Measurements from ENCODE around the gene PSME3.

The PSME3 gene, protein sequence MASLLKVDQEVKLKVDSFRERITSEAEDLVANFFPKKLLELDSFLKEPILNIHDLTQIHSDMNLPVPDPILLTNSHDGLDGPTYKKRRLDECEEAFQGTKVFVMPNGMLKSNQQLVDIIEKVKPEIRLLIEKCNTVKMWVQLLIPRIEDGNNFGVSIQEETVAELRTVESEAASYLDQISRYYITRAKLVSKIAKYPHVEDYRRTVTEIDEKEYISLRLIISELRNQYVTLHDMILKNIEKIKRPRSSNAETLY

DNA sequence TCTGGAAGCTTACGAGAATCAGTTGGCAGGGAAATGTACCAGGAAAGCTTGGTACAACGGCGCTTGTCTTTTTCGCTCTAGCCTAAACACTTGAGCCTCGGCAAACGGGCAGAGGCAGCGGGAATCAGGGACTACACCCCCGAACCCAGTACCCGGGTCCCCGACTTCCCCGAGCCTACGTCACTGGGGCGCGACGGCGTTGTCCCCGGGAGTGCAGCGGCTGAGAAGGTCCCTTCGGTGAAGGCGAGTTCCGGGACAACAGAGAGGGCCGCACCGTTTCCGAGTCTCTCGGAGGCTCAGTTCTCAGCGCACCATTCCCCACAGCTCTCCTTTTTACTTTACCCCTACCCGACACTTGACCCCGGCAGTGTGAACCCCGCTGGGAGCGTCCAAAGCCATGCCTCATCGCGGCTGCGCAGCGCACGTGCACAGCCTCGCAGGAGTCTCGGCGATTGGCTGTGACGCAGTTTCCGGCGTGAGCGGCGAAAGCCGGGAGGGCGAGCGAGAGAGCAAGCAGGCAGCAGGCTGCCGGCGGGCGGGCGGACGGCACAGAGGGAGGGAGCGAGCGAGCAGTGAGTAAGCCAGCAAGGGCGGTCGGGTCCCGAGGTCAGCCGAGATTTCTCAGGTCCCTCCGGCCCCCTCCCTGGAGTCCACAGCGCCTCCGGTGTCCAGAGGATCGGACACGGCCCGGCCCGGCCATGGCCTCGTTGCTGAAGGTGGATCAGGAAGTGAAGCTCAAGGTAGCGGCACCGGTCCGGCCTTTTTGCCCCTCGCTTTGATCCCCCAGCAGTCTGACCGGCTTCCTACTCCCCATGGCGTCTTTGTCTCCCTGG, at the start of gene PSME3:
Gene PSME3, plus strand, starts transcription at position 464 of the 833 bp plus-strand sequence. Its CDS starts 235 bp downstream, at position 699.
- DNase-seq = peak; percentile 92

DNA sequence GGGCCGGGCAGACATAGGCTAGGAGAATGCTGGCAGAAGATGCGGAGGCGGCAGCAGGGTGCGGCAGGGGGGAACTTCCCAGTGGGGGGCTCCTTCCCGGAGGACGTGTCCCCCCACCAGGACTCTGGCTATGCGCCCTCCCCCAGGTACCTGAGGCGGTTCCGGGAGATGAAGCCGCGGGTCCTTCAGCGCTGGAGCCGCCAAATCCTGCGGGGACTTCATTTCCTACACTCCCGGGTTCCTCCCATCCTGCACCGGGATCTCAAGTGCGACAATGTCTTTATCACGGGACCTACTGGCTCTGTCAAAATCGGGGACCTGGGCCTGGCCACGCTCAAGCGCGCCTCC, 49.4 kb upstream of the PSME3 start:
- no peak for DNase-seq

DNA sequence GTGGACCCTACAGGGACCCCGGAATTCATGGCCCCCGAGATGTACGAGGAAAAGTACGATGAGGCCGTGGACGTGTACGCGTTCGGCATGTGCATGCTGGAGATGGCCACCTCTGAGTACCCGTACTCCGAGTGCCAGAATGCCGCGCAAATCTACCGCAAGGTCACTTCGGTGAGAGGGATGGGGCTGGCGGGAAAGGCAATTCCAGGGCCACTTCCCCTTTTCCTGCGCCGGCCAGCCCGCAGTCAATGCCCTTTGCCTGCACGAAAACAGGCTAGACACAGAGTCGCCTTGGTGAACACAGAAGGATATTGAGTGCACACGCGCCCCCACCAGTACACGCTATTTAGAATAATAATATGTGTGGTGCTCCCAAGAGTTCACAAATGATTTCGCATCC, 48.8 kb upstream of the PSME3 start:
- no peak for DNase-seq

DNA sequence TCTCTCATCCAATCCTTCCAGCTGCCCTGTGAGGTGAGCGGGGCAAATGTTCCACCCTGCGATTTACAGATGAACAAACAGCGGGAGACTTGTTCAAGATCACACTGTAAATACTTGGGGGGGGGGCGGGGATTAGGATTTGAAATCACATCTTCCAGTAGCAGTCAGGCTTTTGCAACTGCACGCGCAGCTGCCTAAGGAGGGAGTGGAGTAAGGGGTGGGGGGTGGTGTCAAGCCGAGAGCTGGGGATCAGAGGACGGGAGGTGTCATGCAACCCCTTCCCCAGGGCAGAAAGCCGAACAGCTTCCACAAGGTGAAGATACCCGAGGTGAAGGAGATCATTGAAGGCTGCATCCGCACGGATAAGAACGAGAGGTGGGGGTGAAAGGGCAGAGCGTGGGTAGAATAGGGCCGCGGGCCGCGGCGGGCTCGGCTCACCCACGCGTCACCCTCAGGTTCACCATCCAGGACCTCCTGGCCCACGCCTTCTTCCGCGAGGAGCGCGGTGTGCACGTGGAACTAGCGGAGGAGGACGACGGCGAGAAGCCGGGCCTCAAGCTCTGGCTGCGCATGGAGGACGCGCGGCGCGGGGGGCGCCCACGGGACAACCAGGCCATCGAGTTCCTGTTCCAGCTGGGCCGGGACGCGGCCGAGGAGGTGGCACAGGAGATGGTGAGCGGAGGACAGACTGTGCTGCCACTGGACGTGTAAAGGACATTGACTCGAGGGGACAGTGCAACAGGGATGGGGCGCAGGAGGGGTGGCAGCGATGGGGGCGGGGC, 48.2 kb upstream of the PSME3 start:
- no peak for DNase-seq

DNA sequence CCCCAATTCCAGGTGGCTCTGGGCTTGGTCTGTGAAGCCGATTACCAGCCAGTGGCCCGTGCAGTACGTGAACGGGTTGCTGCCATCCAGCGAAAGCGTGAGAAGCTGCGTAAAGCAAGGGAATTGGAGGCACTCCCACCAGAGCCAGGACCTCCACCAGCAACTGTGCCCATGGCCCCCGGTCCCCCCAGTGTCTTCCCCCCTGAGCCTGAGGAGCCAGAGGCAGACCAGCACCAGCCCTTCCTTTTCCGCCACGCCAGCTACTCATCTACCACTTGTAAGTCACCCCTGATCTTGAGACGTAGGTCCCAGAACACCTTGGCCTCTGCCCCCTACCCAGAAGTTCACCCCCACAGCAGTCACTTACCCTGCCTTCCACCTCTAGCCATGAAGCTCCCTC, 45.9 kb upstream of the PSME3 start:
- no peak for DNase-seq

DNA sequence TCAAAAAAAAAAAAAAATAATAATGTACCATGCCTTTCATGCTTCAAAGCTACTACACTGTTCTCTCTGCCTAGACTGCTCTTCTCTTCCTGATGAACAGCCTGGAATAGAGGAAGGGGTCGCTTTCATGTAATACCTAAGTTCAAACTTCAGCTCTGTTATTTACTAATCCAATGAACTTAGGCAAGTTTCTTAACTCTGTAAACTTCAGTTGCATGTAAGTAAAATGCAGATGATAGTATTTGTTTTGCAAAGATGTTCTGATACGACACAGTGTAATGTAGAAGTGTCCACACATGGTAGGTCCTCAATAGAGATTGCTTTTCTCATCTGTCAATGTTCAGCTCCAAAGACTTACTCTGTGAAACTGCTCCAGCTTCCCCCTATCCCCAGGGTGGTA, 41.2 kb upstream of the PSME3 start:
- no peak for DNase-seq

DNA sequence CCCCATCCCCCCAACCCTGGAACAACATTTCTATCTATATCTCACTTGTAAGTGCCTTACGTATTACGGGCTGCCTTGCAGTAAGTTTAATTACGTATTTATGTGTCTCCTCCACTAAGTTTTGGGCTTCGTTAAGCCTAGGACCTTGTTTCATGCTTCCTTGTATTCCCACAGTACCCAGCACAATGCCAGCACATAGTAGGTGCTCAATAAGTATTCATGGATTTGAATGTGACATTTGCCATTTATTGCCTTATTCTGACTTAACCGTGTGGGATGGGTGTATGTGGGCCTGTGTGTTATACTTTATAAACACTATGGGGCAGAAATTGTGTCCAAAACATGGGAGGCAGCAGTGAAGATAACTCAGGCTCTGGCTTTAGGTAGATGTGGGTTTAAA, 40.7 kb upstream of the PSME3 start:
- DNase-seq = no peak

DNA sequence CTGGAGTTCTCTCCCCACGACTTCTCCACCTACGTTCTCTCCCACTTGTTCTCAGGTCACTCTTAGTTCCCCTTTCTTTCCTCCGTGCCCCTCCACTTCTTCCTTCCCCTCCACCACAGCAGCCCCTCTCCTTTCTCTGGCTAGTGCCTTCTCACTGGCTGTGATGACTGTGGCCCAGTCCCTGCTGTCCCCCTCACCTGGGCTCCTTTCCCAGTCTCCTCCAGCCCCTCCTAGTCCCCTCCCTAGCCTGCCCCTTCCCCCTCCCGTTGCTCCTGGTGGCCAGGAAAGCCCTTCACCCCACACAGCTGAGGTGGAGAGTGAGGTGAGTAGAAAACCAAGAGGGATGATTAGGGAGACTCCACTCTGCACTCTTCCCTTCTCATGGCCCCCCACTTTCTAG, 38.1 kb upstream of the PSME3 start:
- DNase-seq = no peak

DNA sequence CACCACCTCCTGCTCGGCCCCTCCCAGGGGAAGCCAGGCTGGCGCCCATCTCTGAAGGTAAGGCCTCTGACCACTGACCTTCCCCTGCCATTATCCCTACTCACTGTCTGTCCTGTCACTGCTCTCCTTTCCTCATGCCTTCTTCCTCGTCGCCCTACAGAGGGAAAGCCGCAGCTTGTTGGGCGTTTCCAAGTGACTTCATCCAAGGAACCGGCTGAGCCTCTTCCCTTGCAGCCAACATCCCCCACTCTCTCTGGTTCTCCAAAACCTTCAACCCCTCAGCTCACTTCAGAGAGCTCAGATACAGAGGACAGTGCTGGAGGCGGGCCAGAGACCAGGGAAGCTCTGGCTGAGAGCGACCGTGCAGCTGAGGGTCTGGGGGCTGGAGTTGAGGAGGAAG, 37.7 kb upstream of the PSME3 start:
- DNase-seq = no peak

DNA sequence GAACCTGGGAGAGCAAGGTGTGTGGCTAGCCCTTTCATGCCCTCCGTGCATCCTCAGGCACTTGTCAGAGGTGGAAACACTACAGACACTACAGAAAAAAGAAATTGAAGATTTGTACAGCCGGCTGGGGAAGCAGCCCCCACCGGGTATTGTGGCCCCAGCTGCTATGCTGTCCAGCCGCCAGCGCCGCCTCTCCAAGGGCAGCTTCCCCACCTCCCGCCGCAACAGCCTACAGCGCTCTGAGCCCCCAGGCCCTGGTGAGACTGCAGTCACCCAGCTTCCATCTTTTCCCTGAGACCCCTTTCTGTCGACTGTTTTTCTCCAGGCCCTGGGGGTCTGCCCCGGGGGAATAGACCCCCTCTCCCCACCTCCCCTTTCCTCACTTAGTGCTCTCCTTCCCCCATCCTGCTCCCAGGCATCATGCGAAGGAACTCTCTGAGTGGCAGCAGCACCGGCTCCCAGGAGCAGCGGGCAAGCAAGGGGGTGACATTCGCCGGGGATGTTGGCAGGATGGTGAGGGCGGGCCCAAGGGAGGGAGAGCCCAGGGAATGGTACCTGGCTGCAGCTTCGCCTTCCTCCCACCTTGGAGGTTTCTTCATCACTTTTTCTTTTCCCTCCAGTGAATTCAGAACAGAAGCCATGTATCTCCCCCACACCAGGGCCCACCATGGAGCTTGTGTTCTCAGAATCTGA, 37.0 kb upstream of the PSME3 start:
- DNase-seq = no peak

DNA sequence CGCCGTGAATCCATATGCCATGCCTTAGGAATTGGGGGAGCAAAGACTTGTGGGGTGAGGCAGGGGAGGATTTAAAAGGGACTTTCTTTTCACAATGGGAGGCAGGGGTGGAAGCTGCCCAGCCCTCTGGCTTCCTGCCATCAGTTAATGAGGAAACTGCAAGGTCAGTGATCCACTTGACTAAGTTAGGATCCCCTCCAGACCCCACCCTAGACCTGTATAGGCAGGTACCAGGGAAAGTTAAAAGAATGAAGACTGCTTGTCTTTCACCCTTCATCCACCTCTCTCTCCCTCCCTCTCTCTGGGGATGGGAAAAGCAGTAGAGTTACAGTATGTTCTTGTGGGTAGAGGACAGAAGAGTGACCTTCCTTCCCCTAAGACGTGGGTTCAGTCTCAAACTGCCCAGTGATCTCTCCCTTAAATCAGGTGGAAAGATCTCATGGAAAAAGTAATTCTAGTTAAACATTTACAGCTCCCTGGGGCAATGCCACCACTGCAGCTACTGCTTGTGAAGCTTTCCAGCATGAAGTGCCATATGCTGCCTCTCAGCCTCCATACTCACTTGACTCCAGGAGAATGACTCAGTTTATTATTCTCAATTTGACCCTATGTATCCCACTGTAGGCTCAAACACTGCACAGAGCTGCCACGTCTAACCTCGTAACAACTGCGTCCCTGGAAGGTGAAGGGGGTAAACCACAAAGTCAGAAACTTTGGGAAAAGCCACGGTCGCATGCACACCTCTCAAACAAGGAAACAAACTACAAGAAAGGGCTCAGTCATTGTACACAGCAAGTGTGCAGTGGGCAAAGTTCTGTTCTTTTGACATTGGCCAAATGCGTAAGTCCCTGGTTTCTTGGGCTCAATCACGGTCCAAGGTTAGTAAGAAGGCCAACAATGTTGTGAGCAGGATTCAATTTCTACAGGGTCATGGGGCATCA, 35.9 kb upstream of the PSME3 start:
- no peak for DNase-seq

DNA sequence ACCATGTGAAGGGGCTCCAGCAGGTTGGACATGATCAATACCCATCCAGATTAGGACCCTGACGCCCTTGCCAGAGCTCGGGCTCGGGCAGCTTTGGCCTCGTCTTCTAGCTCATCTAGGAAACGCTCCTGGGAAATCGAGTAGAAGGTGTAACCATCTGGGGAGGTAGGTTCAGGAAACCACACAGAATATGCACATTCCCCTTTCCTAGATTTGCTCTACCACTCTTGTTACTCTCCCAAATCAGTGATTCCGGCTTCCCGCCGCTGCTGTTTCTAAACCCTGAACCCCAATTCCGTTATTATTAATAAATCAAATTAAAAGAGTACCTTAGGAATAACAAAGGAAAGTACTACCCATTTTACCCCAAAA, 35.2 kb upstream of the PSME3 start:
- DNase-seq = no peak

DNA sequence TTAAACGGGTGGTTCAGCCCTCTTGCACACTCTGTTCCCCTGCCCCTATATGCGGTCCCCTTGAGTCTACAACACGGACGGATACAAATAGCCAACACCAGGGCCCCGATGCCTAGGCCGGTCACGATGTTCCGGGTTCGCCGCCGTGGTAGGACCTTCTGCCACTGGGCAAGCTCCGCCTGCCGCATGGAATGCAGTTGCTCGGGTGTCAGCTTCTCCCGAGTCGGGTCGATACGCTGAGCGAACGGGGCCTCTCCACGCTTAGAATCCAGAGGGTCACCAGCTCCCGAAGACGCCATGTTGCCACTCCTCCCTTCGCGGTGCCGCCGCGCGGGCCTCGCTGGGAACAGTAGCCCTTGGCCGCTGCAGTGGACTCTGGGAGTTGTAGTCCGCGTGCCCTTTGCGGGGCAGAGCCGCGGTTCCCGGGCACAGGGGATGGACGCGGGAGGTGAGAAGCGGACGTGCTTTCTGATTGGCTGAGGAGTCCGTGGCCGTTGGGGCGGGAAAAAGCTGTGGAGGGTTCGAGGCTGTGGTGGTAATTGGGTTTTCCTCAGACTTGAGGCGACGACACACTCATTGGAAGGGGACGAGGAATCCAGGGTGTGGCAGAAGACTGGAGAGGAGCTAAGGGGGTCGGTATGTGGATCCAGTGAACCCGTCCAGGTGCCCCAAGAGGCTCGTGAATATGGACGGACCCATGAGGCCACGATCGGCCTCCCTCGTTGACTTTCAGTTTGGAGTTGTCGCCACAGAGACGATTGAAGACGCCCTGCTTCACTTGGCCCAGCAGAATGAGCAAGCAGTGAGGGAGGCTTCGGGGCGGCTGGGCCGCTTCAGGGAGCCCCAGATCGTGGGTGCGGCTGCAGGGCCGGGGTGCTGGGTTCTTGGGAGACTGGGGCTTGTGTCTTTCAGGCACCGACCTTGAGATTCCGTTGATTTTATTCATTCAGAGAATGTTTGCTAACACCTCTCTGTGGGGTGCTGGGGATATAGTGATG, 34.5 kb upstream of the PSME3 start, which contains the start of the genes CNTD1 and COA3:
Gene CNTD1, plus strand, starts transcription at position 479 of the 998 bp plus-strand sequence. Its CDS starts 207 bp downstream, at position 686.
Gene COA3, minus strand, starts transcription at position 322 of the 998 bp plus-strand sequence. Its CDS starts 23 bp downstream, at position 299.
- peak; percentile 90 for DNase-seq

DNA sequence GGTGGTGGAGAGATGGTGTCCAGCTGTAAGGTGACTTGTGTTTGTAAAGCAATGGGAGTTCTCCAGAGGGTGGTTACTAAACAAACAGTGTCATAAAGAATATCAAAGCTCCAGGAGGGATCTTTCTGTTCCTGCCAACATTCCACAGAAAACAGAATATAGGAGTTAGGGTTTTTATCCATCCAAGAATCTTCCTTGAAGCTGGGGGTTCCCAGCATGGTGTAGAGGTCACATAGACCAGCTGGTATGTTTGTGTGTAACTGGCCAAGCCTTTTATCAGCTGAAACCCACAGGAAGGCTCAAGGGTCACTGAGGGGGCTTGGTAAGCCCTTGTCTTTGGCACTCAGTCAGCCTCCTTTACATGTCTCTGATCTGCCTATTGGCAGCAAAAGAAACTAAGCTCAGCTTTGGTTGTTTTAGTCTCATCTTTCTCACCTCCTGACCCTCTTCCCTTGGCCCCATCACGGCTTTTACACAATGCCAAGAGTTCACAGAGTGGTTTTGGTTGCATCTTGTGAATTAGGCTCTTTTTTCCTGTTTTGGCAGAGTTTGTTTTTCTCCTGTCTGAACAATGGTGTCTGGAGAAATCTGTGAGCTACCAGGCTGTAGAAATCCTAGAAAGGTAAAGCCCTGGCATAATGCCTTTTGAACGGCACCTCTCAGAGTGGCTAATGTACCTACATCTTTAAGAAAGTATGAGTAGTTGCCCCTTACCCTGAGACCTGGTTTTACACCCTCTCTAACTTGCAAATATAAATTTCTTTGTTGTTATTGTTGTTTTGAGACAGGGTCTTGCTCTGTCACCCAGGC, 29.9 kb upstream of the PSME3 start:
- no peak for DNase-seq

DNA sequence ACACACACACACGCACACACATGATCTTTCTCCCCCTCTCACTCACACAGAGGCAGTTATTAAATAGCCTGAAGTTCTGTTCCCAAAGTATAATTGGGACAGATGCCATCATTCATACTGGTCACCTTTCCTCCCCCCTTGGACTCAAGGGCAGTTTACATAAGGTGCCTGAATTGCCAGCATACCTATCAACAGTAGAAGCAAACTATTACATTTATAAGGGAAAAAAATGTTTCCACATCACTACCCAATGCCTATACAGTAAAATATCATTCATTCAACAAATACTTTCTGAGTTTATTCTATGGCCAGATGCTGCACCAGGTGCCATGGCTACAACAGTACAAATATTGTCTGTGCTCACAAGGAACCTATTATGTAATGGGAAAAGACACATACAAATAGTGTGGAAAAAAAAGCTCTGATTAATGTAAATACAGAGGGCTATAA, 28.3 kb upstream of the PSME3 start:
- DNase-seq = no peak

DNA sequence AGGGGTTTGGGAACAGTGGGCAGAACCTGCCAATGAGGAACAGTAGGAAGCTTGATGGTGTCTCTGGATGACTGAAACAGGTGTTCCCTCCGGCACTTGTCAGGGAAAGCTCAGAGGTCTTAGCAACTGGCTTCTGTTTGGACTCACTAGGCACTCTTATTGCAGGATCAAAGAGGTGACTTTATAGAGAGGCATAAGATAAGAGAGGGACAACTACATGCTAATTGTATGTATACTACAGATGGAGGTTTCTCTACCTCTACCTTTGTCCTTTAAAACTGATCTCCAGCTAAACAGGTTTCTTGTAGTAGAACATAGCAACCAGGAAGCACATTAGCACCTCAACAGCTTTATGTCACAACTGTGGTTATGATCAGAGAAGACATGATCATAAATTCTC, 26.9 kb upstream of the PSME3 start:
- no peak for DNase-seq

DNA sequence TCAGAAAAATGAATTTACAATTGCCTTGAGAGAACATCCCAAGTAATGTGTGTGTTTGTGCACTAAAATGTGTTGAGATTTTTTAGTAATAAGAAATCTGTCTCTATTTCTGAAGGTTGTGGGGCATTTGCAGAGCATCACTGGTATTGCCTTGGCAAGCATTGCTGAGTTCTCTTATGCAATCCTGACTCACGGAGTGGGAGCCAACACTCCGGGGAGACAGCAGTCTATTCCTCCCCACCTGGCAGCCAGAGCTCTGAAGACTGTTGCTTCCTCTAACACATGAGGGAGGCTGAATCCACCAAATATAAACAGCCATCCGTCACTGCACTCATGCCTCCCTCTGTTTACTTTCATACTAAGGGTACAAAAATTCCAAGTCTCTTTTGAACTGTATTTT, 23.9 kb upstream of the PSME3 start:
- DNase-seq = peak; percentile 80

DNA sequence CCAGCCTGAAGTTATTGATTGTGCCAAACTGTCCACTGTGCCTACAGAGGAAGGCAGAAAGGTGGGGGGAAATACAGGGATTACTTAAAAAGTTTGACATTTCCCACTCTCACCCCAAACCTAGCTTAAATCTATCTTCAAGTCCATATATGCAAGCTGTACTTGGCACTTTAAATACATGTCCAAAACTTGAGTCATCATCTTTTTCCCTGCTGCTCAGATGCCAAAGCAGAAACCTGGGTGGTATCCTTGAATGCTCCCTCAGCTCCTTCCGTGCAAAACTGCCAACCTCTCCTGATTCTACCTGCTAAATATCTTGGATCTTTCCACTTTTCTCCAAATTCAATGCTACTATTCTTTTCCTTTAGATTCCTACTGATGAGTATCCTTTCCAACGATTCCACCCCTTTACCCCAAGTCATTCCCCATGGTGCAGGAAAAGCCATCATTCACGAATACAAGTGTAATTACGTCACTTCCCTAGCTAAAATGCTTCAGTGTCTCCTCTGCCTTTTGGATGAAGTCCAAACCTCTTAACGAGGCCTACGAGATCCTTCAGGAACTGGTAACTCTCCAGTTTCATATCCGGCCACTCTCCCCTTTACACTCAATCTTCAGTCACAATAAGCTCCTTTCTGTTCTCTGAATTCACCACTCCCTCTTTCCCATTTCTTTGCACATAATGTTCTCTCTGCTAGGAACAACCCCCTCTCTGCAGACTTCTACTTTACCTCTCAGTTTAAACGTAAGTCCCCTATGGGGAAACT, 18.4 kb upstream of the PSME3 start:
- DNase-seq = peak; percentile 96

DNA sequence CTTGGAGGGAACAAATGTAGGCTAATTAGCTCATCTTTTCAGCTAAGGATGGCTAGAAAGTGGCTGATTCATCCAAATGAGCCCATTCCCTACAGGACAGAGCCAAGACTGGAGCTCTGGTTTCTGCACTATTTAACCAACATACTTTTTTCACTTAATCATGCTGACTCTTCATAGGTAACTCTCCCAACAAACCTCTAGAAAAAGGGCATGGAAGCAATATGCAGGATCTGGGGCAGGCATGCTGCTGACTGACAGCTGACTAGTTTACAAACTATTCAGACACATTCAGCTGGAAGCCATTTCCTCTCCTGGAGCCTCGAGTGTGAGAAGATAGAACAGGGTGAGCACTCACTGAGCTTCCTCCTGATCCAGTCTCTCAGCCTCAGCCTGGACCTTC, 15.3 kb upstream of the PSME3 start:
- peak; percentile 77 for DNase-seq

Measured in EL (cell line).